SK-N-MC (cell line): ENCODE measurements around the gene ABCB8.

ENCODE experiments used
- DNase-seq: peaks from one replicate; pipeline ENCODE4 v3.0.0-alpha.2; 2011; ENCODE audit warnings: low read depth, low spot score
- H3K27ac ChIP-seq: fragments of 200-600 bp; sonication (generic); 2 replicates; pipeline ENCODE4 v1.5.1; 2016; ENCODE audit warnings: mixed run types
- H3K36me3 ChIP-seq: fragments of 200-600 bp; sonication (generic); 2 replicates; pipeline ENCODE4 v1.6.1; 2017; ENCODE audit warnings: antibody characterized with exemption, low read length, mixed read lengths; ENCODE audit not compliant: insufficient read depth
- H3K4me3 ChIP-seq: fragments of 200-600 bp; sonication (generic); 2 replicates; pipeline ENCODE4 v1.5.1; 2016
- H3K9ac ChIP-seq: fragments of 200-600 bp; sonication (generic); 2 replicates; pipeline ENCODE4 v1.8.0; 2017; ENCODE audit warnings: mixed run types, mixed read lengths; ENCODE audit not compliant: insufficient read length
- H3K9me3 ChIP-seq: fragments of 200-600 bp; sonication (generic); 2 replicates; pipeline ENCODE4 v1.6.1; 2017; ENCODE audit warnings: low read depth, mild to moderate bottlenecking, antibody characterized with exemption, low read length, moderate library complexity, mixed read lengths
- EZH2 ChIP-seq: fragments of 200-600 bp; sonication (generic); IDR thresholded peaks from one replicate; pipeline ENCODE4 v1.6.1; 2017; ENCODE audit warnings: antibody characterized with exemption
- FOXP2 ChIP-seq: optimal IDR thresholded peaks from 2 replicates; pipeline ENCODE3; 2011; ENCODE audit warnings: mild to moderate bottlenecking, moderate library complexity; ENCODE audit not compliant: insufficient read depth; ENCODE audit errors: extremely low read length, control extremely low read depth
- POLR2AphosphoS5 ChIP-seq: IDR thresholded peaks from 2 replicates; pipeline ENCODE4 v1.6.1; 2012; ENCODE audit warnings: mild to moderate bottlenecking, low read depth, low read length, borderline replicate concordance

The ABCB8 gene

GRCh38 chr7:151065516-151065915, 37.3 kb downstream of the ABCB8 start:
- no peak for DNase-seq
- TF ChIP-seq POLR2AphosphoS5 (no peak), EZH2 (no peak), FOXP2 (no peak)
- Histone ChIP-seq H3K36me3 (peaks cover 47% of the 10 kb centered on the region; the same call in 1 of the 2 replicates), H3K27ac (no peak overlapping the region), H3K9me3 (no peaks in the 10 kb centered on the region), H3K9ac (no peak overlapping the region), H3K4me3 (no peak overlapping the region)

- H3K9ac ChIP-seq, result no peak overlapping the region
- H3K36me3 ChIP-seq, result peaks cover 56% of the 10 kb centered on the region; the same call in 1 of the 2 replicates
- H3K27ac ChIP-seq, result no peak overlapping the region
- no peak for TF ChIP-seq EZH2
- TF ChIP-seq POLR2AphosphoS5, result no peak
- no peak for TF ChIP-seq FOXP2
- DNase-seq, result no peak
- no peak overlapping the region for H3K4me3 ChIP-seq
- no peaks in the 10 kb centered on the region for H3K9me3 ChIP-seq
Observed at GRCh38 chr7:151066273-151066974, 38.2 kb downstream of the ABCB8 start.

GRCh38 chr7:151068069-151068773, 40.0 kb downstream of the ABCB8 start:
- no peaks in the 10 kb centered on the region for H3K9me3 ChIP-seq
- no peak overlapping the region for H3K27ac ChIP-seq
- DNase-seq, result no peak
- TF ChIP-seq EZH2 (no peak), POLR2AphosphoS5 (no peak), FOXP2 (no peak)
- H3K4me3 ChIP-seq, result no peak overlapping the region
- peaks cover 60% of the 10 kb centered on the region; the same call in 1 of the 2 replicates for H3K36me3 ChIP-seq
- H3K9ac ChIP-seq, result no peak overlapping the region

- H3K27ac ChIP-seq, result no peak overlapping the region
- TF ChIP-seq EZH2, result no peak
- no peak for TF ChIP-seq FOXP2
- TF ChIP-seq POLR2AphosphoS5, result no peak
- DNase-seq, result no peak
Observed at GRCh38 chr7:151069841-151070573, 41.8 kb downstream of the ABCB8 start.

GRCh38 chr7:151070574-151070960, 42.3 kb downstream of the ABCB8 start:
- no peak overlapping the region for H3K9ac ChIP-seq
- H3K36me3 ChIP-seq, result peaks cover 61% of the 10 kb centered on the region; the same call in 1 of the 2 replicates
- no peak for DNase-seq
- H3K9me3 ChIP-seq, result no peaks in the 10 kb centered on the region
- TF ChIP-seq EZH2, result no peak
- no peak for TF ChIP-seq POLR2AphosphoS5
- no peak for TF ChIP-seq FOXP2
- no peak overlapping the region for H3K27ac ChIP-seq
- no peak overlapping the region for H3K4me3 ChIP-seq

More at GRCh38 chr7:151069841-151070573, 41.8 kb downstream of the ABCB8 start:
- peaks cover 66% of the 10 kb centered on the region; the same call in 1 of the 2 replicates for H3K36me3 ChIP-seq
- H3K9me3 ChIP-seq, result no peaks in the 10 kb centered on the region
- no peak overlapping the region for H3K4me3 ChIP-seq
- no peak overlapping the region for H3K9ac ChIP-seq

- Histone ChIP-seq H3K9me3 (no peaks in the 10 kb centered on the region), H3K36me3 (peaks cover 68% of the 10 kb centered on the region; the same call in 1 of the 2 replicates), H3K4me3 (no peak overlapping the region), H3K27ac (no peak overlapping the region), H3K9ac (no peak overlapping the region)
- no peak for DNase-seq
- TF ChIP-seq FOXP2 (no peak), POLR2AphosphoS5 (no peak), EZH2 (no peak)
Observed at GRCh38 chr7:151071032-151071866, 43.0 kb downstream of the ABCB8 start.

GRCh38 chr7:151073990-151074389, 45.7 kb downstream of the ABCB8 start:
- no peak for TF ChIP-seq EZH2
- no peak for TF ChIP-seq FOXP2
- no peak for TF ChIP-seq POLR2AphosphoS5
- Histone ChIP-seq H3K9me3 (no peaks in the 10 kb centered on the region), H3K4me3 (no peak overlapping the region), H3K9ac (no peak overlapping the region), H3K27ac (no peak overlapping the region), H3K36me3 (peaks cover 55% of the 10 kb centered on the region; the same call in 1 of the 2 replicates)
- no peak for DNase-seq
